ENCODE data around the gene SYPL1.

DNA sequence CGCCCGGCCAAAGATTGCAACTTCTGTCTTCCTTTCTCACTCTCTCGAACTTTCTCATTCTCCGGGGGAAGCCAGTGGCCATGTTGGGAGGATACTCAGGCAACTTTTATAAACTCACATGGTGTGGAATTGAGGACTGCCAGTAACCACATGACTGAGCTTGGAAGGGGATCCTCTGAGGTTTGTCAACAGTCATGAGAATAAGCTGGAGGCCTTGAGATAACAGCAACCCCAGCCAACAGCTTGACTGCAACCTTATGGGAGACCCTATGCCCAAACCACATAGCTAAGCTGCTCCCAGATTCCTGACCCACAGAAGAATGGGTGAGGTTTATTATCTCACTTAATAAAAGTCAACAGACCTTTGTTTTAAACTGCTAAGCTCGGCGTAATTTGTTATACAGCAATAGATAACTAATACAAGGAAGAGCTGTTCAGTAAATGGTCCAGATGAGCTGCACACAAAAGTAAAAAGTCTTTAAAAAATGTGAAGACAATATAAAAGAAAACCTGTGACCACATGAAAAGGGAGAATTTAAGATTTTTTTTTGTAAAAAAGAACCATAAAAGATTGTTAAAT, 9.6 kb downstream of the SYPL1 start:
- TF ChIP-seq, protein P1, sequence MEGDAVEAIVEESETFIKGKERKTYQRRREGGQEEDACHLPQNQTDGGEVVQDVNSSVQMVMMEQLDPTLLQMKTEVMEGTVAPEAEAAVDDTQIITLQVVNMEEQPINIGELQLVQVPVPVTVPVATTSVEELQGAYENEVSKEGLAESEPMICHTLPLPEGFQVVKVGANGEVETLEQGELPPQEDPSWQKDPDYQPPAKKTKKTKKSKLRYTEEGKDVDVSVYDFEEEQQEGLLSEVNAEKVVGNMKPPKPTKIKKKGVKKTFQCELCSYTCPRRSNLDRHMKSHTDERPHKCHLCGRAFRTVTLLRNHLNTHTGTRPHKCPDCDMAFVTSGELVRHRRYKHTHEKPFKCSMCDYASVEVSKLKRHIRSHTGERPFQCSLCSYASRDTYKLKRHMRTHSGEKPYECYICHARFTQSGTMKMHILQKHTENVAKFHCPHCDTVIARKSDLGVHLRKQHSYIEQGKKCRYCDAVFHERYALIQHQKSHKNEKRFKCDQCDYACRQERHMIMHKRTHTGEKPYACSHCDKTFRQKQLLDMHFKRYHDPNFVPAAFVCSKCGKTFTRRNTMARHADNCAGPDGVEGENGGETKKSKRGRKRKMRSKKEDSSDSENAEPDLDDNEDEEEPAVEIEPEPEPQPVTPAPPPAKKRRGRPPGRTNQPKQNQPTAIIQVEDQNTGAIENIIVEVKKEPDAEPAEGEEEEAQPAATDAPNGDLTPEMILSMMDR (IDR thresholded peaks at IDR 0.05): no peak
- no peak for TF ChIP-seq POLR2A (IDR thresholded peaks at IDR 0.05)

All from prostate gland (tissue), 2 donors.